DND-41 (cell line): ENCODE measurements around the gene FAM180A.

Source experiments
- CTCF ChIP-seq: IDR thresholded peaks from 2 replicates; pipeline ENCODE4 v1.5.1; 2012; ENCODE audit warnings: borderline replicate concordance, low read length, moderate library complexity, mild to moderate bottlenecking; ENCODE audit not compliant: poor library complexity, severe bottlenecking; ENCODE audit errors: extremely low read depth
- EZH2 ChIP-seq: IDR thresholded peaks from 3 replicates; pipeline ENCODE4 v1.6.1; 2012; ENCODE audit warnings: borderline replicate concordance, low read depth, mild to moderate bottlenecking, moderate library complexity, low read length, inconsistent platforms; ENCODE audit not compliant: severe bottlenecking

- TF ChIP-seq EZH2 (no peak), CTCF (no peak)
These were observed 24.1 kb upstream of the FAM180A start for GRCh38 chr7:135772639-135773222.
